Fibroblast of lung (primary cell): ENCODE results near the gene CC2D2A.

Source experiments
- CTCF ChIP-seq, 2 donors: IDR thresholded peaks in 1 of 2; conservative IDR thresholded peaks in 1 of 2; 1 replicate in 1 of 2; 2 replicates in 1 of 2; pipeline ENCODE4 v1.5.1; 2011 to 2012; ENCODE audit warnings: low read length in 2 of 2, control low read depth in 1 of 2, inconsistent platforms in 1 of 2, low read depth in 1 of 2, mild to moderate bottlenecking in 1 of 2
- EZH2 ChIP-seq: IDR thresholded peaks from 2 replicates; pipeline ENCODE4 v1.5.1; 2012; ENCODE audit warnings: low read length, control low read depth, mild to moderate bottlenecking; ENCODE audit errors: missing control alignments

GRCh38 chr4:15592799-15593198 is 123.1 kb downstream of the CC2D2A start:
- no peak for TF ChIP-seq CTCF (conservative IDR thresholded peaks at IDR 0.05 in 1 of 2, IDR thresholded peaks at IDR 0.05 in 1 of 2; ENCODE audit: low read depth in 1 of 2, low read length in 2 of 2)
- no peak for TF ChIP-seq EZH2
